Thyroid gland (tissue), 4 donors: Measurements from ENCODE around the gene TUT7. TPM values are rescaled to one million over a fixed set of nuclear protein-coding genes. Genes with fewer than 3 reads are reported as not detected.

ENCODE experiments used
- DNase-seq, 2 donors: peaks; one replicate each; pipeline ENCODE4 v3.0.0-alpha.2; 2019
- H3K27ac ChIP-seq, 3 donors: fragments of 200-600 bp; sonication (generic); 1 replicate in 2 of 3; 2 replicates in 1 of 3; pipeline ENCODE4 v1.5.1; 2016 to 2019; ENCODE audit warnings: mild to moderate bottlenecking in 1 of 3, moderate library complexity in 1 of 3
- H3K27me3 ChIP-seq: fragments of 200-600 bp; sonication (generic); one replicate; pipeline ENCODE4 v1.5.1; 2019
- H3K36me3 ChIP-seq, 2 donors: fragments of 200-600 bp; sonication (generic); one replicate each; pipeline ENCODE4 v1.5.1; 2016 to 2019
- H3K4me1 ChIP-seq, 2 donors: fragments of 200-600 bp; sonication (generic); one replicate each; pipeline ENCODE4 v1.5.1; 2017 to 2019
- H3K4me3 ChIP-seq, 3 donors: fragments of 200-600 bp; sonication (generic); replicated peaks in 1 of 3; 1 replicate in 2 of 3; 2 replicates in 1 of 3; pipeline ENCODE4 v1.5.1; 2016; ENCODE audit warnings: mild to moderate bottlenecking in 1 of 3
- H3K9me3 ChIP-seq: fragments of 200-600 bp; sonication (generic); one replicate; pipeline ENCODE4 v1.5.1; 2017
- POLR2A ChIP-seq, 2 donors: fragments of 450-650 bp; IDR thresholded peaks; one replicate each; pipeline ENCODE4 v1.6.1; 2017; ENCODE audit warnings: antibody characterized with exemption in 2 of 2, mild to moderate bottlenecking in 2 of 2, moderate library complexity in 1 of 2
- WGBS, 2 donors: methylation state at CpG; one replicate each; pipeline ENCODE4 v1.1.5; 2017; 5-methylcytosine and 5-hydroxymethylcytosine counted together
- intact Hi-C: fragments of 100-400 bp; cut with DNase I; formaldehyde crosslinking; loops from one replicate; pipeline ENCODE4 v1.15.1; 2023
- total RNA-seq, 4 donors: library from RNA; depleted of rRNA; stranded (reverse); fragments of >200 nt; gene quantifications; one replicate each; pipeline ENCODE4 v1.2.3, GENCODE V29; 2016
- TF ChIP-seq, protein P1 (sequence below), 6 experiments: fragments of 200-600 bp in 3 of 6; fragments of 450-650 bp in 3 of 6; sonication (generic) in 3 of 6; IDR thresholded peaks; one replicate each; pipeline ENCODE4 v1.5.1; 2016 to 2019; ENCODE audit warnings: antibody characterized with exemption in 6 of 6, mild to moderate bottlenecking in 2 of 6, inconsistent platforms in 1 of 6, moderate library complexity in 1 of 6

Gene TUT7
- total RNA-seq, 4 donors from 2014 or later, result 32.0 to 40.6 (median 33.7) TPM

DNA sequence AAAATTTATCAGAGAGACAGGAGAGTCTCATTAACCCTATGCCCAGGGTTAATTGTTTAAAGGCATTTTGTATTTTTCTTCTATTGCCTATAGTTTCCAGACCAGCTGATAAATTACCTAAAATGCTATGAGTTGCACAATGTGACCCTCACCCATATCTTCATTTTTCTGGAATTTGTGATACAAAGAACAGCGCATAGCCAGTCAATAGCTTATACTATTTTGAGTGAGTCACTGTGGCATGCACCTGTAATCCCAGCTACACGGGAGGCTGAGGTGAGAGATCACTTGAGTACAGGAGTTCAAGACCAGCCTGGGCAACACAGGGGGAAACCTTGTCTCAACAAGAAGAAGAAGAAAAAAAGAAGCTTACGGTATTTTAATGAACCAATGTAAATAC lies 97.6 kb downstream of the TUT7 start:
- 76 to 83% methylated on average over 3 of the region's 3 CpGs for WGBS, 2 donors
- H3K4me1 ChIP-seq, result no peaks in the 10 kb centered on the region
- no peak overlapping the region for H3K27ac ChIP-seq
- H3K4me3 ChIP-seq, result no peak overlapping the region
- DNase-seq, result no peak
- H3K36me3 ChIP-seq, result no peaks in the 10 kb centered on the region
- TF ChIP-seq, protein P1, sequence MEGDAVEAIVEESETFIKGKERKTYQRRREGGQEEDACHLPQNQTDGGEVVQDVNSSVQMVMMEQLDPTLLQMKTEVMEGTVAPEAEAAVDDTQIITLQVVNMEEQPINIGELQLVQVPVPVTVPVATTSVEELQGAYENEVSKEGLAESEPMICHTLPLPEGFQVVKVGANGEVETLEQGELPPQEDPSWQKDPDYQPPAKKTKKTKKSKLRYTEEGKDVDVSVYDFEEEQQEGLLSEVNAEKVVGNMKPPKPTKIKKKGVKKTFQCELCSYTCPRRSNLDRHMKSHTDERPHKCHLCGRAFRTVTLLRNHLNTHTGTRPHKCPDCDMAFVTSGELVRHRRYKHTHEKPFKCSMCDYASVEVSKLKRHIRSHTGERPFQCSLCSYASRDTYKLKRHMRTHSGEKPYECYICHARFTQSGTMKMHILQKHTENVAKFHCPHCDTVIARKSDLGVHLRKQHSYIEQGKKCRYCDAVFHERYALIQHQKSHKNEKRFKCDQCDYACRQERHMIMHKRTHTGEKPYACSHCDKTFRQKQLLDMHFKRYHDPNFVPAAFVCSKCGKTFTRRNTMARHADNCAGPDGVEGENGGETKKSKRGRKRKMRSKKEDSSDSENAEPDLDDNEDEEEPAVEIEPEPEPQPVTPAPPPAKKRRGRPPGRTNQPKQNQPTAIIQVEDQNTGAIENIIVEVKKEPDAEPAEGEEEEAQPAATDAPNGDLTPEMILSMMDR (IDR thresholded peaks at IDR 0.05), result no peak
- no peak for TF ChIP-seq POLR2A (IDR thresholded peaks at IDR 0.05)
- no peaks in the 10 kb centered on the region for H3K9me3 ChIP-seq
- intact Hi-C loops, result no loop called here
- H3K27me3 ChIP-seq, result no peaks in the 10 kb centered on the region

DNA sequence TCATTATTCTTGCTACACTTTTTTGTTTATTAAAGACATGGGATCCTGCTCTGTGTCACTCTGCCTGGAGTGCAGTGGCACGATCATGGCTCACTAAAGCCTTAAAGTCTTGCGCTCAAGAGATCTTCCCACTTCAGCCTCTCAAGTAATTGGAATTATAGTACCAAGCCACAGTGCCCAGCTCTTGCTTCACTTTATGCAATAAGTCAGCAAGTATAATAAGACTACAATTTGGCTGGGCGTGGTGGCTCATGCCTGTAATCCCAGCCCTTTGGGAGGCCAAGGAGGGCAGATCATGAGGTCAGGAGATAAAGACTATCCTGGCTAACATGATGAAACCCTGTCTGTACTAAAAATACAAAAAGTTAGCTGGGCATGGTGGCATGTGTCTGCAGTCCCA lies 100.6 kb downstream of the TUT7 start:
- intact Hi-C loops, result no loop called here
- Histone ChIP-seq H3K27me3 (no peaks in the 10 kb centered on the region), H3K9me3 (no peaks in the 10 kb centered on the region), H3K36me3 (no peaks in the 10 kb centered on the region), H3K4me3 (no peak overlapping the region), H3K27ac (no peak overlapping the region), H3K4me1 (no peaks in the 10 kb centered on the region)
- no peak for TF ChIP-seq POLR2A (IDR thresholded peaks at IDR 0.05)
- TF ChIP-seq, protein P1 (IDR thresholded peaks at IDR 0.05), result no peak
- DNase-seq, result no peak
- WGBS, 2 donors, result 92 to 100% methylated on average over 3 of the region's 3 CpGs

DNA sequence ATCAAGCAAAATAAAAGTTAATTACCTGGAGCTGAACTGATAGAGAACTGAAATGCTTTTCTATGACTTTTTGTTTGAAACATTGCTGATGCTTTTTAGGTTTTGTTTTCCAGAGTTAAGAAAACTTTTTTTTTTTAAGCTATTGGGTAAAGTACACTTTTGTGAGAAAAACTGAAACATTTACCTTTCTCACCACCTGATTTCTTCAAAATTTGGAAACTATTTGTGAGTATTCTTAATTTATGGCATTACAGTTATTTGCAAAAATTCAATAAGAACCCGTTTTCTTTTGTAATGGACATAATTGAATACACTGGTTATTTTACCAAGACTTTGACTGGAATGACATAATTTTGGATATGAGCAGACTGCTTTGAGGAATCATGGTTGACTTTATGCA lies 101.3 kb downstream of the TUT7 start:
- Histone ChIP-seq H3K27ac (no peak overlapping the region), H3K4me1 (no peaks in the 10 kb centered on the region), H3K27me3 (no peaks in the 10 kb centered on the region), H3K4me3 (no peak overlapping the region), H3K9me3 (no peaks in the 10 kb centered on the region), H3K36me3 (no peaks in the 10 kb centered on the region)
- TF ChIP-seq POLR2A (IDR thresholded peaks at IDR 0.05), result no peak
- TF ChIP-seq, protein P1 (IDR thresholded peaks at IDR 0.05), result no peak
- DNase-seq, result no peak
- intact Hi-C loops, result no loop called here
- WGBS, 2 donors, result 95% methylated on average over 1 of the region's 1 CpG

DNA sequence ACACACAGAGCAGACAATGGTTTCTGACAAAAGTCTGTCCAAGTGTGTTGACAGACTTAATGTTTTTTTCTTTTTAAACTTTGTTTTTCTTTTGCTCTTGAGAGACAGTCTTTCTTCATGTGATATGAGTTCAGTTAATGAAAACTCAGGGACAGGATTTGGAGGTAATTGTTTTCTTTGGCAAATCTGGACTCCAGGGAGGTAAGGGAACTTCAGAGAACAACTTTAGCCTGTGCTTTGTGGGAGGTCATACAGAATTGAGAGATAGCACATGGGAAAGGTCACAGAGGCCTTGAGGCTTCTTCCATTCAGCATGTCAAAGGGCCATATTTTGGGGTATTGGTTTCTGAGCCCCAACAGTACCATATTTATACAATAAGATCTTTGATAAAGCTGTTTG lies 104.1 kb downstream of the TUT7 start:
- TF ChIP-seq, protein P1 (IDR thresholded peaks at IDR 0.05), result no peak
- no peak for TF ChIP-seq POLR2A (IDR thresholded peaks at IDR 0.05)
- Histone ChIP-seq H3K27ac (no peak overlapping the region), H3K9me3 (no peaks in the 10 kb centered on the region), H3K4me3 (no peak overlapping the region), H3K27me3 (no peaks in the 10 kb centered on the region), H3K4me1 (no peaks in the 10 kb centered on the region), H3K36me3 (no peaks in the 10 kb centered on the region)
- no peak for DNase-seq
- intact Hi-C loops, result no loop called here

DNA sequence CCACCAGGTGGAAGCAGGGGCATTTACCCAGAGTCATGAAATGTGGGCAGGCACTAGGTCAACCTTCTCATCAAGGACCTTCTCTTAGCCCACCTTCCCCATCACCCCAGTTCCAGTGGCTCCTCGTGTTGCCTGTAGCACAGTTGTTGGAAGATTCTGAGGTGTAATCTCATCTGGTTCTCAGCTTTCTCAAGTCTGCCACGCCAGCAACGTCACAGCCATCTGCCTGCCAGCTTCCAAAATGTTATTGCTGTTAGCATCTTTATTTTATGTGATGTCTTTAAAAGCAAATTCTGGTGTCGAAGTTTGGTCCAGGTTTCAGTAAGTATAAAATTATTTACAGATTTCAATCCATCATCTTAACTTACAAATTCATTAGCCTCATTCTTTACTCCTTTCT lies 105.5 kb downstream of the TUT7 start:
- H3K27me3 ChIP-seq, result no peaks in the 10 kb centered on the region
- H3K4me3 ChIP-seq, result no peak overlapping the region
- DNase-seq, result no peak
- H3K36me3 ChIP-seq, result no peaks in the 10 kb centered on the region
- no peak overlapping the region for H3K27ac ChIP-seq
- 88 to 96% methylated on average over 4 of the region's 4 CpGs for WGBS, 2 donors
- no peaks in the 10 kb centered on the region for H3K4me1 ChIP-seq
- intact Hi-C loops, result no loop called here
- H3K9me3 ChIP-seq, result no peaks in the 10 kb centered on the region
- TF ChIP-seq, protein P1 (IDR thresholded peaks at IDR 0.05), result no peak
- no peak for TF ChIP-seq POLR2A (IDR thresholded peaks at IDR 0.05)
